Measurements from ENCODE around the gene BTD.
A peak's percentile ranks its signal among the peaks of the same experiment; 100 is the strongest.

BTD gene

GRCh38 chr3:15664144-15664543 lies 62.6 kb downstream of the BTD start:
- no peaks in the 10 kb centered on the region for H3K36me3 ChIP-seq (ENCODE audit: control insufficient read depth, insufficient read depth, low read length)
- no peak overlapping the region for H3K4me3 ChIP-seq (ENCODE audit: low read length)
- H3K27ac ChIP-seq (ENCODE audit: low read depth, low read length) = peak overlapping the region; percentile 47

GRCh38 chr3:15665510-15666150 lies 64.1 kb downstream of the BTD start:
- Histone ChIP-seq H3K36me3 (ENCODE audit: control insufficient read depth, insufficient read depth, low read length) (no peaks in the 10 kb centered on the region), H3K4me1 (ENCODE audit: control insufficient read depth, insufficient read depth, low read length) (peaks cover 5% of the 10 kb centered on the region), H3K27me3 (ENCODE audit: control insufficient read depth, insufficient read depth, low read length) (no peaks in the 10 kb centered on the region), H3K27ac (ENCODE audit: low read depth, low read length) (no peak overlapping the region), H3K9ac (ENCODE audit: low read length) (no peak overlapping the region), H3K4me3 (ENCODE audit: low read length) (no peak overlapping the region)

More at GRCh38 chr3:15664144-15664543, 62.6 kb downstream of the BTD start:
- no peak overlapping the region for H3K9ac ChIP-seq (ENCODE audit: low read length)
- H3K27me3 ChIP-seq (ENCODE audit: control insufficient read depth, insufficient read depth, low read length) = no peaks in the 10 kb centered on the region
- peaks cover 5% of the 10 kb centered on the region for H3K4me1 ChIP-seq (ENCODE audit: control insufficient read depth, insufficient read depth, low read length)

- Histone ChIP-seq H3K36me3 (ENCODE audit: control insufficient read depth, insufficient read depth, low read length) (no peaks in the 10 kb centered on the region), H3K4me1 (ENCODE audit: control insufficient read depth, insufficient read depth, low read length) (peaks cover 5% of the 10 kb centered on the region), H3K27ac (ENCODE audit: low read depth, low read length) (no peak overlapping the region), H3K9ac (ENCODE audit: low read length) (no peak overlapping the region), H3K27me3 (ENCODE audit: control insufficient read depth, insufficient read depth, low read length) (no peaks in the 10 kb centered on the region), H3K4me3 (ENCODE audit: low read length) (no peak overlapping the region)
Measured at GRCh38 chr3:15666277-15666676, 64.7 kb downstream of the BTD start.

- H3K36me3 ChIP-seq (ENCODE audit: control insufficient read depth, insufficient read depth, low read length) = no peaks in the 10 kb centered on the region
- no peak overlapping the region for H3K9ac ChIP-seq (ENCODE audit: low read length)
- no peak overlapping the region for H3K27ac ChIP-seq (ENCODE audit: low read depth, low read length)
- H3K27me3 ChIP-seq (ENCODE audit: control insufficient read depth, insufficient read depth, low read length) = no peaks in the 10 kb centered on the region
- peaks cover 5% of the 10 kb centered on the region for H3K4me1 ChIP-seq (ENCODE audit: control insufficient read depth, insufficient read depth, low read length)
- no peak overlapping the region for H3K4me3 ChIP-seq (ENCODE audit: low read length)
Measured at GRCh38 chr3:15667484-15667883, 65.9 kb downstream of the BTD start.

GRCh38 chr3:15673536-15673935 lies 72.0 kb downstream of the BTD start:
- Histone ChIP-seq H3K4me1 (ENCODE audit: control insufficient read depth, insufficient read depth, low read length) (no peaks in the 10 kb centered on the region), H3K27ac (ENCODE audit: low read depth, low read length) (no peak overlapping the region), H3K4me3 (ENCODE audit: low read length) (no peak overlapping the region), H3K36me3 (ENCODE audit: control insufficient read depth, insufficient read depth, low read length) (peaks cover 15% of the 10 kb centered on the region), H3K27me3 (ENCODE audit: control insufficient read depth, insufficient read depth, low read length) (no peaks in the 10 kb centered on the region), H3K9ac (ENCODE audit: low read length) (no peak overlapping the region)

GRCh38 chr3:15676259-15676658 lies 74.7 kb downstream of the BTD start:
- Histone ChIP-seq H3K27ac (ENCODE audit: low read depth, low read length) (no peak overlapping the region), H3K4me3 (ENCODE audit: low read length) (no peak overlapping the region), H3K4me1 (ENCODE audit: control insufficient read depth, insufficient read depth, low read length) (no peaks in the 10 kb centered on the region), H3K36me3 (ENCODE audit: control insufficient read depth, insufficient read depth, low read length) (peaks cover 18% of the 10 kb centered on the region), H3K27me3 (ENCODE audit: control insufficient read depth, insufficient read depth, low read length) (no peaks in the 10 kb centered on the region), H3K9ac (ENCODE audit: low read length) (no peak overlapping the region)

- H3K4me1 ChIP-seq (ENCODE audit: control insufficient read depth, insufficient read depth, low read length) = peaks cover 16% of the 10 kb centered on the region
- no peak overlapping the region for H3K4me3 ChIP-seq (ENCODE audit: low read length)
- H3K27me3 ChIP-seq (ENCODE audit: control insufficient read depth, insufficient read depth, low read length) = no peaks in the 10 kb centered on the region
- H3K27ac ChIP-seq (ENCODE audit: low read depth, low read length) = no peak overlapping the region
- H3K36me3 ChIP-seq (ENCODE audit: control insufficient read depth, insufficient read depth, low read length) = peaks cover 13% of the 10 kb centered on the region
- H3K9ac ChIP-seq (ENCODE audit: low read length) = no peak overlapping the region
Measured at GRCh38 chr3:15679306-15679705, 77.8 kb downstream of the BTD start.

GRCh38 chr3:15681668-15682067 lies 80.1 kb downstream of the BTD start:
- peaks cover 17% of the 10 kb centered on the region for H3K4me1 ChIP-seq (ENCODE audit: control insufficient read depth, insufficient read depth, low read length)
- no peaks in the 10 kb centered on the region for H3K27me3 ChIP-seq (ENCODE audit: control insufficient read depth, insufficient read depth, low read length)
- H3K9ac ChIP-seq (ENCODE audit: low read length) = no peak overlapping the region
- no peak overlapping the region for H3K4me3 ChIP-seq (ENCODE audit: low read length)
- no peak overlapping the region for H3K27ac ChIP-seq (ENCODE audit: low read depth, low read length)
- peaks cover 11% of the 10 kb centered on the region for H3K36me3 ChIP-seq (ENCODE audit: control insufficient read depth, insufficient read depth, low read length)

GRCh38 chr3:15682561-15683185 lies 81.1 kb downstream of the BTD start:
- no peaks in the 10 kb centered on the region for H3K27me3 ChIP-seq (ENCODE audit: control insufficient read depth, insufficient read depth, low read length)
- peaks cover 17% of the 10 kb centered on the region for H3K4me1 ChIP-seq (ENCODE audit: control insufficient read depth, insufficient read depth, low read length)
- H3K9ac ChIP-seq (ENCODE audit: low read length) = no peak overlapping the region
- H3K27ac ChIP-seq (ENCODE audit: low read depth, low read length) = no peak overlapping the region
- H3K36me3 ChIP-seq (ENCODE audit: control insufficient read depth, insufficient read depth, low read length) = peaks cover 11% of the 10 kb centered on the region
- H3K4me3 ChIP-seq (ENCODE audit: low read length) = no peak overlapping the region

- no peak overlapping the region for H3K27ac ChIP-seq (ENCODE audit: low read depth, low read length)
- H3K27me3 ChIP-seq (ENCODE audit: control insufficient read depth, insufficient read depth, low read length) = no peaks in the 10 kb centered on the region
- H3K4me1 ChIP-seq (ENCODE audit: control insufficient read depth, insufficient read depth, low read length) = peaks cover 17% of the 10 kb centered on the region
- no peak overlapping the region for H3K9ac ChIP-seq (ENCODE audit: low read length)
- H3K4me3 ChIP-seq (ENCODE audit: low read length) = no peak overlapping the region
- H3K36me3 ChIP-seq (ENCODE audit: control insufficient read depth, insufficient read depth, low read length) = peaks cover 8% of the 10 kb centered on the region
Measured at GRCh38 chr3:15683253-15683652, 81.7 kb downstream of the BTD start.

- H3K36me3 ChIP-seq (ENCODE audit: control insufficient read depth, insufficient read depth, low read length) = peaks cover 5% of the 10 kb centered on the region
- H3K27me3 ChIP-seq (ENCODE audit: control insufficient read depth, insufficient read depth, low read length) = no peaks in the 10 kb centered on the region
- peaks cover 17% of the 10 kb centered on the region for H3K4me1 ChIP-seq (ENCODE audit: control insufficient read depth, insufficient read depth, low read length)
- no peak overlapping the region for H3K4me3 ChIP-seq (ENCODE audit: low read length)
- no peak overlapping the region for H3K9ac ChIP-seq (ENCODE audit: low read length)
- H3K27ac ChIP-seq (ENCODE audit: low read depth, low read length) = no peak overlapping the region
Measured at GRCh38 chr3:15685927-15686326, 84.4 kb downstream of the BTD start.

- no peaks in the 10 kb centered on the region for H3K27me3 ChIP-seq (ENCODE audit: control insufficient read depth, insufficient read depth, low read length)
- no peak overlapping the region for H3K4me3 ChIP-seq (ENCODE audit: low read length)
- H3K4me1 ChIP-seq (ENCODE audit: control insufficient read depth, insufficient read depth, low read length) = no peaks in the 10 kb centered on the region
- no peak overlapping the region for H3K9ac ChIP-seq (ENCODE audit: low read length)
- peaks cover 6% of the 10 kb centered on the region for H3K36me3 ChIP-seq (ENCODE audit: control insufficient read depth, insufficient read depth, low read length)
- H3K27ac ChIP-seq (ENCODE audit: low read depth, low read length) = no peak overlapping the region
Measured at GRCh38 chr3:15690230-15690629, 88.7 kb downstream of the BTD start.

GRCh38 chr3:15690748-15691147 lies 89.2 kb downstream of the BTD start:
- Histone ChIP-seq H3K4me1 (ENCODE audit: control insufficient read depth, insufficient read depth, low read length) (no peaks in the 10 kb centered on the region), H3K9ac (ENCODE audit: low read length) (no peak overlapping the region), H3K36me3 (ENCODE audit: control insufficient read depth, insufficient read depth, low read length) (peaks cover 5% of the 10 kb centered on the region), H3K4me3 (ENCODE audit: low read length) (no peak overlapping the region), H3K27me3 (ENCODE audit: control insufficient read depth, insufficient read depth, low read length) (no peaks in the 10 kb centered on the region), H3K27ac (ENCODE audit: low read depth, low read length) (no peak overlapping the region)

All from rectal smooth muscle tissue (tissue), 1 donor.